ELR (cell line): ENCODE results near the gene TMEM89.

Source experiments
- DNase-seq: peaks from one replicate; pipeline ENCODE4 v3.0.0-alpha.2; 2015; ENCODE audit warnings: low read depth

The TMEM89 gene

DNA sequence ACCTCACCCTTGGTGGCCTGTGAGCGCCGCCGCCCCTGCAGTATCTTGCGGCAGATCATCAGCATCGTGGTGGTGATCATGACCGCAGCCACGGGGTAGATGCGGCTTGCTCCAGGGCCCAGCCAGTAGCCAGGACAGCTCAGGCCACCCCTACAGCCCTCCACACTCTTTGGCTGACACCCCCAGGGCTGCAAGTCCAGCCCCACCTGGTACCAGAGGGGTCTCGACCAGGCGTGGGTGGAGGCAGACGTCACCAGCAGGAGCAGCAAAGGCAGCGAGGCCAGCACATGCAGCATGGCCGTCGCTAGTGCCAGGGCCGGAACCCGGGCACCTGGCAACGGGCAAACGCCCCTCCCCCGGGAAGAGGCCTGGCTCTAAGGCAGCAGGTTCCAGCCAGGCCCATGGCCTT lies at the start of gene TMEM89:
Gene TMEM89 (minus strand): TSS at position 309 of the 409 bp plus-strand sequence. CDS start 13 bp downstream, at position 296.
- DNase-seq = no peak

GRCh38 chr3:48664929-48665328 lies 43.4 kb upstream of the TMEM89 start:
- no peak for DNase-seq

GRCh38 chr3:48664313-48664644 lies 42.7 kb upstream of the TMEM89 start:
- DNase-seq = no peak

- DNase-seq = peak; percentile 98
Observed at GRCh38 chr3:48663489-48664312, 42.1 kb upstream of the TMEM89 start.

DNA sequence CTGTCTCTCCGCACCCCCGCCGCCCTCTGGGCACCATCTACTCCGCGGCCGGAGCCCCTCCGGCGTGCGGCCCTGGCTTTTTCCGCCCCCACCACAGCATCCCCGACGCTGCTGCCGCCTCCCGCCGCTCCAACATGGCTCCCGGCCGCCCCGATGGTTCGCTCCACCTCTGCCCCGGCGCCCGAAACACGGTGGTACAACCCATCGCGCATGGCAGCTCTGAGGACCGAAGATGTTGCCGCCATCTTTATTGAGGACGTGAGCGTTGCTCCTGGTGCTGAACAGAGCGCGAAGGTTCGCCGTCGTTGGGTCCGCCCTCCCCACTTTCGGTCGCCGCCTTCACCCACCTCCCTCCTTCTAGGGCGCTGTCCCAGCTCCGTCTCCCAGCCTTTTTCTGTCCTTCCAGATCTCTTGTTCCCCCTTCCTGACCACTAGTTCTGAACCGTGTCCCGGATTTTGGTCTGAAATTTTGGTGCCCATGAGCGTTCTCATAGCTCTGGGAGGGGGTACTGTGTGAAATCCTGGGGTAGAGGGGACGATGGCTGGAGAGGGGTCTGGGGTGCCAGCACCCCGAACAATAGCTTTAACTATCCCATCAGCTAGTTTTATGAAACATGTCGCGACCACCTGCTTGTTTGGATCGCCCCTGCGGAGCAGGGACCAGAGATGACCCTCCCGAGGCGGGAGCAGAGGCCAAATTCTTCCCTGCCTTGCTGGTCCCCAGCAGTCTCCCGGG lies 41.4 kb upstream of the TMEM89 start, which contains the start of gene CELSR3:
Gene CELSR3 (minus strand): TSS at position 134 of the 736 bp plus-strand sequence. CDS start 252 bp downstream, outside the sequence.
- peak; percentile 88 for DNase-seq

DNA sequence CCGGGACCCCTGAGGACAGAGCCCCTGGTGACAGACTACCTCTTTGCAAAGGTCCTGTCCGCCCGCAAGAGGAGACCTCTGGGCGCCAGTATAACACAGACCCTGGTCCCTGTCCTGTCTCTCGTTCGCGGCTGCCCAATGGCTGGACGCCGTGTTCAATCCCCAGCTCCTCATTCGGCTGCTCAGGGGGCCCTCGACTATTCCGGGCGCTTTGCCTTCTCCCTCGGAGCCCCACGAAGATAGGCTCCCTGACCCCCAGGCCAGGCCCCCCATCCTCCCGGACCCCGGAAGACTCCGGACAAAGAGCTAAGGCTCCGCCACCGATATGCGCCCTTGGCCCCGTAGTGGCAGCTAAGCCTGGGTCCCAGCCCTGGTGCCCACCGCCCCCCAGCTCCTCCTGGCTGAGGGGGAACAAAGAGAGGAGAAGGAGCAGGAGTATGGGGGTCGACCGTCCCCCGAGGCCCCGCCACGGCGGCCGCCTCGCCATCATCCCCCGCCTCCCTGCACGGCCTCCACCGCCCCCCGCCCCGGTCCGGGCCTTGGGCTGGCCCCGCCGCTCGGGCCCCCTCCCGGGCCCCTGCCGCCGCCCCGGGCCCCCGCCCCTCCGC lies 40.7 kb upstream of the TMEM89 start:
- no peak for DNase-seq

DNA sequence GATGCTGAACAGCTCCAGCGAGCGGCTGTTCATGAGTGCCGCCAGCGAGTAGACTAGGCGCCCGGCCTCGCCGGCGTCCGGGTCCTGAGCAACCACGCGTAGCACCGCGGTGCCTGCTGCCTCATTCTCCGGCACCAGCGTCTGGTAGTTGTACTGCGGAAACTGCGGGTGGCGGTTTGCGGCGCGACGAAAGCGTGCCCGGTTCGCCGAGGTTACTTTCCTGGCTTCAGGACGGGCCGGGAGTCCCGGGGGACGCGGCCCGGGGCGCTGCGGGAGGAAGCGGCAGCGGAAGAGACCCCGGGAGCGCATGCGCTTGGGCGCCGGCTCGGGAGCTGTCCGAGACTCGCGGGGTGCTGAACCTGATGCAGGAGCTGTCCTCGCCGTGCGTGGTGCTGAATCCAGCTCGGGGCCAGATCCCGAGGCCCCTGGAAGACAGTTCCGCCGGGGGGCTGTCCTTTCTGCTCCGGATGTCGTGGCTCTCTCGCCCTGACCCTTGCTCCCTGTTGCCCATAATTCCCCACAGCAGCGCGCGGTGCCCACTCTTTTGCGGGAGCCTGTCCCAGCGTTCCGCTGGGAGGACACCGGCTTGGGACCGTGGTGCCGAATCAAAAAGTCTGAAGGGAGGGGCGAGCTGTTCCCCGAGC lies 40.1 kb upstream of the TMEM89 start:
- peak; percentile 50 for DNase-seq

DNA sequence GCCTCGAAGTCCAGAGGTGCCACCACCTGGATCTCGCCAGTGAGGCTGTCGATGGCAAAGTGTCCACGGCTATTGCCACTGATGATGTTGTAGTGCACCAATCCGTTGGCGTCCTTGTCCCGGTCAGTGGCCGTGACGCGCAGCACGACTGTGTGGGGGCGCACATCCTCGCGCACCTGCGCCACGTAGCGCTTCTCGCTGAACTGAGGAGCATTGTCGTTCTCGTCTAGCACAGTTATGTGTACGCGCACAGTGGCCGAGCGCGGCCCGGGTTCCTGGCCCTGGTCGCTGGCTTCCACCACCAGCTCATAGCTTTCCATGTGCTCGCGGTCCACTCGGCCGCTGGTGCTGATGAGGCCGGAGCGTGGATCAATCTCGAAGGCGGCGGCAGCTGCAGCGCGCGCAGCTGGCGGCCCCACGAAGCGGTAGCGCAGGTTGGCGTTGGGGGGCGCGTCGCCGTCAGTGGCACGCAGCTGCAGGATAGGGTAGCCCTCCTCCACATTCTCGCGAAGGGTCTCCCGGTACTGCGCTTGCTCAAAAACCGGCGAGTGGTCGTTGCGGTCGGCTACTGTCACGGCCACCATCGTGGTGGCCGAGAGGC lies 39.3 kb upstream of the TMEM89 start:
- no peak for DNase-seq

DNA sequence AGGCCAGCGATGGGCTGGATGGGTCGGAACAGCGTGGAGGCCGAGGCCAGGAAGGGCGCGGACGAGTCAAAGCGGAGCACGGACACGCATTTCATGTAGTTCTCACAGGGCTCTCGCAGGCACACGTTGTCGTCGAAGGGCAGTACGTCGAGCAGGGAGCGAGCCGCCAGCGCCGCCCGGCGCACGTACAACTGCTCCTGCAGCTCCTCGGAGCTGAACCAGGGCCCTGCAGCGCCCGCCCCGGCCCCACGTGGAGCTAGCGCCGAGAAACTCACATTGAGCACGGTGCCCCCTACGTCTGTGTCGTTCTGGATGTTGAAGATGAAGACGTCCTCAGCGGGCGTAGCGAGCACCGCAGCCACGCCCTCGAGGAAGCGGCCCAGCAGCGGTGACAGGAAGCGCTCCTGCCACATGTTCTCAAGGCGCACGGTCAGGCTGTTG lies 35.3 kb upstream of the TMEM89 start:
- DNase-seq = no peak

- peak; percentile 74 for DNase-seq
Observed at GRCh38 chr3:48656061-48656840, 34.7 kb upstream of the TMEM89 start.

DNA sequence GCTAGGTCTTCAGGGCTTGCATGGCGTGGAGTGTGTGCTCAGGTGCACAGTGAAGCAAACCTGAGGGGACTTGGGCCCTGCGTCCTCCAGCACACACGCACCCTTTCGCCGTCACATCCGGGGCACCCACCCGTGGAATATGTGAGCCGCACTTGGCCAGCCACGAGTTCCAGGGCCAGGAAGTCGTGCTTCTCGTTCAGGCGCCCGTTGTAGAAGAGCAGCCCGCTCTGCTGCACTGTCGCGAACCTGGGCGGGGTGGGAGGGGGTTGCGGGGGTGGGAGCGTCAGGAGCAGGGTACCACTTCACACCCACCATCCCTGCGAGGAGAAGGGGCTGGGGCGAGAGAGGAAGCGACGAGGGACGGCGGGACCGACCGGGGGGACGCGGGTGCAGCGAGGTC lies 34.0 kb upstream of the TMEM89 start:
- DNase-seq = no peak

DNA sequence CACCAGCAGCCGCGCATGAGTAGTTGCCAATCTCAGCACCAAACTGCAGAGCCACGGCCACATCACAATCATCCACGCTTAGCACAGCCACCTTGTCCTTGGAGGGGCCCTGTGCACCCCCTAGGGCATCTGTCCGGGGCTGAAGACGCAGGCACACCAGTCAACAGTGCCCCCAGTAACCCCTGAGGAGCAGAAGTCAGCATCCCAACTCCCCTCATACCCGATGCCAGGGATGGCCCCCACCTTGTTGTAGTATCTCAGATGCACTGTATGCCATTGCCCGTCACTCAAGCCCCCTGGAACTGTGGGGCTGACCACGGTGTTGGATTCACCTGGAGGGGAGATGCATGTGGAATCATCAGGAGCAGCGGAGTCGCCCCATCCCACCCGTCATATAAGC lies 33.5 kb upstream of the TMEM89 start:
- DNase-seq = no peak

GRCh38 chr3:48652923-48653715 lies 31.6 kb upstream of the TMEM89 start:
- no peak for DNase-seq

- no peak for DNase-seq
Observed at GRCh38 chr3:48651771-48652170, 30.2 kb upstream of the TMEM89 start.

DNA sequence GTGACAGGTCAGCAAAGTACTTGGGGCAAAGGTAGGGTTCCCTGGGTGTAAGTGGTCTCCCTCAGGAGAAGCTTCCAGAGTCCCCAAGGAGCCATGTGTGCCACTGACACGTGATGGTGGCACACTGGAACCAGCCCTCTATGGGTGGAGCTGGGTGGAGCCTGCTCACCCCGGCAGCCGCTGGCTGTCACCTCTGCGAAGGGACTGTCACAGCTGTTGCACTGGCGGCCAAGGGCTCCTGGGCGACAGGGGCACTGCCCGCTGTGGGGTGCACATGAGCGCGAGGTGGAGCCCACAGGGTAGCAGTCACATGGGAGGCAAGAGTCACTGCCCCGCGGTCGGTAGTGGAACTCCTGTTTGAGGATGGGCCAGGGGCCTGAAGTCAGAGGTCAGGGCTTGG lies 29.2 kb upstream of the TMEM89 start:
- DNase-seq = no peak

DNA sequence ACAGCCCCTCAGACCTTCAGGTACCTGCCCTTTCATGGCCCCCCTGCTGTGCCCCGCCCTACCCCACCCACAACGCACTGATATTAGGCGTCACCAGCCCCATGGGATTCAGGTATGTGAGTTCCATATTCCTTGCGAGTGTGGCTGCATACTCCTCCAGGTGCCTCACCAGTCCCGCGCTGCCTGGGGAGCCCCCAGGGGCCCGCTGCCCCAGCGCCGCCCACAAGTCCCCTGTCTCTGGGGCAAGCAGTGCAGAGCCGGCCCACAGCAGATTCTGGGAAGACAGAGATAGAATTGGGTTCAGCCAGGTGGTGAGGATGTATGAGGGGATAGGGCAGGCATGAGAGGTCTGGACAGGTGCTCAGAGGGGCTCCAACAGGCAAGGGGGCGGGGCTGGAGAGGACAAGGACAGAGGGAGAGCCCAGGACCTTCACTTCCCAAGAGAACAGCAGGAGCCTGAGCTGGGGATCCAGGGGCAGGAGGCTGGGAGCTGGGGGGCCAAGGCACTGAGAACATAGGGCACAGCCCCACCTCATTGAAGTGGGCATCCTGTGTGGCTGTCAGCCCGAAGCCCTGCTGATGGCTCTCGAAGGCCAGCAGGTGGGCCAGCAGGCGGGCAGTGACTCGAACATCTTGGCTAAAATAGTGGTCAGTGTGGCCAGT lies 26.8 kb upstream of the TMEM89 start:
- no peak for DNase-seq

DNA sequence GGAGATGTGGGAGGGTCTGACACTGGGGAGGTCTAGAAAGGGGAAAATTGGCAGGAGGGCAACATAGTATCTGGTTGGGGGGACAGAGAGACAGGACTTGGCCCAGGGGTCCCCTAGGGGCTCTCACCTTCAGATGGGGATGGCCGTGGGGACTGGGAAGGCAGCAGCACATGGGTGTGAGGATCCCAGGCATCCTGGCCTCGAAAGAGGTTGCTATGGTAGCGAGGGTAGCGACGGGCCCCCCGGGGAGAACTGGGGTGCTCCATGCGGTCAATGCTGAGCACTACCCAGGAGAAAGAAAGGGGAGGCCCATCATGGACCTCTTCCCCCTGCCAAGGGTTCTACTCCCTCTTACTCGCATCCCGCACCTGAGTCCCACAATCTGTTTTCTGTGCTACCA lies 26.1 kb upstream of the TMEM89 start:
- DNase-seq = no peak

DNA sequence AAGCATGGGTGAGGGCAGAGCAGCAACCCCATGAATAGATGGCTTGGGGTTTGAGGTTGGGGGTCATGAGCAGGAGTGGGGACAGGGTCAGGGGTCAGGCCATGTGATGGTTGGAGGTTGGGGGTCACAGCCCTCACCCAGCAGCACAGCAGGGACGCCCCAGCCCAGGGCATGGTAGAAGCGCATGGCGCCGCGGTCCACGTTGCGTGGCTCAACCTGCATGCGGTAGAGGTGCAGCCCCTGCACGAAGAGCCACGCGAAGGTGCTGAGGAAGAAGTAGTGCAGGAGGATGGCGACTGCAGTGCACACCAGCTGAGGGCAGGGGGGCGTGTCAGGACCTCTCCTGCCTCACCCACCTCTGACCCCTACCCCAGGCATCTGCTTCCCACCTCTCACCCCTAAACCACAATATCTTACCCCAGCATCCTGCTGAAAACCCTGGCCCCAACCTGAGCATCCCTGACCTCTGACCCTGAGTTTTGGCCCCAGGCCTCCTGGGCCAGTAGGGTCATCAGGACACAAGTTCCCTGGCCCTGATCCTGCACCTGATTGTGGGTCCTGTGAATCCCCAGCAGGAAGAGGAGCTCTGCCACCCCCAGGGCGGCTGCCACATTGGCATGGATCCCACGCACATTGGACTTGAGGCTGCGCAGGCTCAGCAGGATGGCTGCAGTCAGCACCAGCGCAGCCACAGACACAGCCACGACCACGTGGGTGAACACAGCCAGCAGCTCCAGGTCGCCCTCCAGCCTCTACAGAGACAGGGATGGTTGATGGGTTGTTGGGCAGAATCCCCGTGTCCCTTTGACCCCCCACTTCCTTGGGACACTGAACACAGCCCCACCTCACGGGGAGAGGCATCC lies 23.6 kb upstream of the TMEM89 start:
- no peak for DNase-seq

DNA sequence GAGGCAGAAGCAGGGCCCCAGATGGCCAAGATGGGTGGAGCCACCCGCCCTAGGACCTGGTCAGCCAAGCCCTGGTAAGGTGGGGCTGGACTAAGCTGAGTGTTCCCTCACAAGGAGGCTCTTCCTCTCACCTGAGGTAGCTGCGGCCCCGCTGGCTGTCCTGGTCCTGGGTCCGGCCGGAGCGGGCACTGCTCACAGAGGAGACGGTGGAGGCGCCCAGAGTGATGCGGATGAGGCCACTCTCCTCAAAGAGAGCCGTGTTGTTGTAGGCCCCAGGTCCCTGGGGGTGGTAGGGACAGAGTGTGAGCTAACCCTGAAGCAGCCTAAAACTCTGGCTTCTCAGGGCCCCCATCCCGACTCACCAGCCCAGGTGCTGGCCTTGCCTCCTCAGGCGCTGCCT lies 21.0 kb upstream of the TMEM89 start:
- DNase-seq = no peak
